Colonic mucosa (tissue), 4 donors: ENCODE data around the gene RIPOR2. TPM values are rescaled to one million over a fixed set of nuclear protein-coding genes. Genes with fewer than 3 reads are reported as not detected.
"Not testable (repeated sequence)": the region's sequence is repeated elsewhere in the genome, so short reads cannot be mapped to it uniquely, and the experiment has no call there.

Experiments used
- DNase-seq: peaks from one replicate; pipeline ENCODE4 v3.0.0-alpha.2; 2020
- H3K27ac ChIP-seq: fragments of 200-600 bp; one replicate; pipeline ENCODE4 v1.8.0; 2021
- H3K27me3 ChIP-seq: fragments of 200-600 bp; one replicate; pipeline ENCODE4 v1.8.0; 2021
- H3K36me3 ChIP-seq: fragments of 200-600 bp; one replicate; pipeline ENCODE4 v1.8.0; 2021
- H3K4me1 ChIP-seq: fragments of 200-600 bp; one replicate; pipeline ENCODE4 v1.8.0; 2021; ENCODE audit warnings: mild to moderate bottlenecking
- H3K4me3 ChIP-seq: fragments of 200-600 bp; one replicate; pipeline ENCODE4 v1.8.0; 2021
- H3K9ac ChIP-seq, 2 donors: one replicate each; pipeline ENCODE4 v1.7.0; 2013; ENCODE audit warnings: control low read depth in 2 of 2, low read depth in 2 of 2, low read length in 2 of 2
- H3K9me3 ChIP-seq: fragments of 200-600 bp; one replicate; pipeline ENCODE4 v1.8.0; 2021
- CTCF ChIP-seq: fragments of 200-600 bp; IDR thresholded peaks from one replicate; pipeline ENCODE4 v1.8.0; 2022; ENCODE audit warnings: antibody characterized with exemption, mild to moderate bottlenecking
- intact Hi-C: fragments of 100-400 bp; cut with DNase I; formaldehyde crosslinking; loops from one replicate; pipeline ENCODE4 v1.14.1; 2022
- total RNA-seq, 2 donors: library from RNA; stranded (reverse); fragmentation: NEBNext Ultra II Directional in 1 of 2; extraction: Animal tissue kit (Norgen Biotek cat#: 25700) in 1 of 2; gene quantifications; one replicate each; pipeline ENCODE4 v1.2.1, GENCODE V29; 2021
- donor health status: healthy.
- donor health status: DM: no; HTN: no; CAD: no.
- donor health status: DM: no; HTN: no; CAD: no.

RIPOR2 gene
- total RNA-seq, 2 donors from 2014 or later = 1.8 to 2.0 TPM

- H3K4me1 ChIP-seq = no peaks in the 10 kb centered on the region
- no peak overlapping the region for H3K27ac ChIP-seq
- no peaks in the 10 kb centered on the region for H3K36me3 ChIP-seq
- intact Hi-C loops = loop anchor here (10.0 kb wide), 1 partner anchor 333 kb away; no protein-coding TSS in a partner anchor
- H3K9me3 ChIP-seq = no peaks in the 10 kb centered on the region
- H3K4me3 ChIP-seq = no peak overlapping the region
- TF ChIP-seq CTCF = no peak
- H3K27me3 ChIP-seq = no peaks in the 10 kb centered on the region
- no peak overlapping the region for H3K9ac ChIP-seq
- DNase-seq = no peak
Measured at GRCh38 chr6:24757611-24758010, 178.1 kb downstream of the RIPOR2 start.

GRCh38 chr6:24755279-24755678 lies 180.5 kb downstream of the RIPOR2 start:
- Histone ChIP-seq H3K9me3 (no peaks in the 10 kb centered on the region), H3K9ac (no peak overlapping the region), H3K4me3 (no peak overlapping the region), H3K4me1 (no peaks in the 10 kb centered on the region), H3K36me3 (no peaks in the 10 kb centered on the region), H3K27ac (no peak overlapping the region), H3K27me3 (no peaks in the 10 kb centered on the region)
- no peak for TF ChIP-seq CTCF
- DNase-seq = no peak
- intact Hi-C loops = loop anchor here (10.0 kb wide), 1 partner anchor 330 kb away; no protein-coding TSS in a partner anchor

- H3K4me3 ChIP-seq, DNase-seq, H3K4me1 ChIP-seq, H3K36me3 ChIP-seq, H3K9me3 ChIP-seq, H3K27ac ChIP-seq, H3K9ac ChIP-seq, H3K27me3 ChIP-seq: not testable (repeated sequence)
- intact Hi-C loops = loop anchor here (10.0 kb wide), 1 partner anchor 330 kb away; no protein-coding TSS in a partner anchor
Measured at GRCh38 chr6:24754378-24754777, 181.4 kb downstream of the RIPOR2 start.

Other genes with a start within 250 kb of the RIPOR2 start
- gene C6orf62, start 216.8 kb downstream of the RIPOR2 start, total RNA-seq = 10 to 100 TPM; 70.5 to 85.3 TPM
- 10 to 100 TPM; 83.8 to 95.8 TPM for gene GMNN, start 161.0 kb downstream of the RIPOR2 start, total RNA-seq
- gene ARMH2, start 137.0 kb downstream of the RIPOR2 start, total RNA-seq = not detected